B cell (primary cell): Measurements from ENCODE around the gene DKC1. TPM values are rescaled to one million over a fixed set of nuclear protein-coding genes. Genes with fewer than 3 reads are reported as not detected.

ENCODE experiments used
- ATAC-seq: fragments of 200-7000 bp; cut with Tn5 transposase; one replicate; pipeline ENCODE4 v1.10.0; 2021; ENCODE audit warnings: low read depth, mild to moderate bottlenecking, moderate number of reproducible peaks, moderate library complexity
- CTCF ChIA-PET: fragments of 350-600 bp; sonication (Branson Sonifier 250); formaldehyde crosslinking; loops from one replicate; lab custom pipeline; 2021; ENCODE audit warnings: antibody characterized with exemption, inconsistent platforms; lab: Charles Lee
- POLR2A ChIA-PET: fragments of 350-600 bp; sonication (Branson Sonifier 250); formaldehyde crosslinking; loops from one replicate; lab custom pipeline; 2021; ENCODE audit warnings: antibody characterized with exemption; lab: Charles Lee
- DNase-seq: peaks from one replicate; pipeline ENCODE4 v3.0.0; 2013
- H2AFZ ChIP-seq: 2 replicates; pipeline ENCODE4 v1.6.1; 2012; ENCODE audit warnings: mild to moderate bottlenecking, low read depth, low read length; ENCODE audit not compliant: insufficient read depth, poor library complexity, severe bottlenecking
- H3K27ac ChIP-seq, 2 donors: 1 replicate in 1 of 2; 2 replicates in 1 of 2; pipeline ENCODE4 v1.5.1; 2012 to 2013; ENCODE audit warnings: low read length in 2 of 2, mild to moderate bottlenecking in 2 of 2, moderate library complexity in 1 of 2
- H3K27me3 ChIP-seq, 4 experiments: fragments of 200-600 bp in 1 of 4; sonication (generic) in 1 of 4; replicated peaks in 1 of 4; 1 replicate in 2 of 4; 2 replicates in 2 of 4; pipeline versions ENCODE4 v1.6.1 to v1.7.0; 2013 to 2016; ENCODE audit warnings: low read length in 3 of 4, mild to moderate bottlenecking in 2 of 4, mixed read lengths in 1 of 4, moderate library complexity in 1 of 4; ENCODE audit not compliant: insufficient read depth in 4 of 4, control insufficient read depth in 3 of 4; ENCODE audit errors: control extremely low read depth in 1 of 4
- H3K36me3 ChIP-seq, 2 experiments: replicated peaks in 1 of 2; 1 replicate in 1 of 2; 2 replicates in 1 of 2; pipeline versions ENCODE4 v1.6.1 to v1.7.1; 2013; ENCODE audit warnings: low read length in 1 of 2; ENCODE audit not compliant: insufficient read depth in 2 of 2, control insufficient read depth in 1 of 2; ENCODE audit errors: control extremely low read depth in 1 of 2, extremely low read depth in 1 of 2
- H3K4me1 ChIP-seq, 2 donors: fragments of 200-600 bp in 1 of 2; sonication (generic) in 1 of 2; 1 replicate in 1 of 2; 2 replicates in 1 of 2; pipeline versions ENCODE4 v1.5.1 to v1.6.1; 2013 to 2017; ENCODE audit warnings: low read length in 2 of 2; ENCODE audit not compliant: control insufficient read depth in 2 of 2, insufficient read depth in 2 of 2
- H3K4me2 ChIP-seq: replicated peaks from 2 replicates; pipeline ENCODE3; 2012; ENCODE audit warnings: mild to moderate bottlenecking, low read depth, low read length; ENCODE audit not compliant: poor library complexity, severe bottlenecking
- H3K4me3 ChIP-seq, 5 experiments: fragments of 200-600 bp in 1 of 5; sonication (generic) in 1 of 5; 1 replicate in 3 of 5; 2 replicates in 2 of 5; pipeline versions ENCODE4 v1.5.1 to v1.7.0; 2011 to 2016; ENCODE audit warnings: low read length in 4 of 5, mild to moderate bottlenecking in 4 of 5, low read depth in 2 of 5, control low read depth in 1 of 5, moderate library complexity in 1 of 5; ENCODE audit not compliant: insufficient read depth in 1 of 5; ENCODE audit errors: control extremely low read depth in 1 of 5, extremely low read depth in 1 of 5
- H3K79me2 ChIP-seq: fragments of 200-600 bp; sonication (generic); one replicate; pipeline ENCODE4 v1.6.0; 2016; ENCODE audit warnings: low read length; ENCODE audit not compliant: control insufficient read depth, insufficient read depth
- H3K9ac ChIP-seq: fragments of 200-600 bp; sonication (generic); 2 replicates; pipeline ENCODE4 v1.6.1; 2017; ENCODE audit warnings: mild to moderate bottlenecking, low read length, moderate library complexity
- H3K9me3 ChIP-seq, 3 donors: one replicate each; pipeline versions ENCODE4 v1.6.1 to v1.7.1; 2013; ENCODE audit warnings: low read length in 2 of 3; ENCODE audit not compliant: control insufficient read depth in 2 of 3, insufficient read depth in 1 of 3; ENCODE audit errors: control extremely low read depth in 1 of 3
- H4K20me1 ChIP-seq: 2 replicates; pipeline ENCODE4 v1.6.0; 2012; ENCODE audit warnings: mild to moderate bottlenecking, low read length; ENCODE audit not compliant: insufficient read depth, control insufficient read depth, poor library complexity, severe bottlenecking
- H3K27ac Mint-ChIP-seq: one replicate; pipeline ENCODE4 v1.8.0; 2021; ENCODE audit warnings: mixed read lengths
- H3K27me3 Mint-ChIP-seq: one replicate; pipeline ENCODE4 v1.8.0; 2021; ENCODE audit warnings: mixed read lengths
- H3K4me1 Mint-ChIP-seq: one replicate; pipeline ENCODE4 v1.8.0; 2021; ENCODE audit warnings: mixed read lengths
- H3K4me3 Mint-ChIP-seq: one replicate; pipeline ENCODE4 v1.8.0; 2021; ENCODE audit warnings: mixed read lengths
- H3K9me3 Mint-ChIP-seq: one replicate; pipeline ENCODE4 v1.8.0; 2022; ENCODE audit warnings: mixed read lengths; ENCODE audit not compliant: insufficient read depth
- CTCF ChIP-seq: fragments of 200-600 bp; IDR thresholded peaks from one replicate; pipeline ENCODE4 v1.8.0; 2022; ENCODE audit warnings: antibody characterized with exemption, mild to moderate bottlenecking
- EZH2 ChIP-seq: IDR thresholded peaks from 2 replicates; pipeline ENCODE4 v1.6.1; 2012; ENCODE audit warnings: borderline replicate concordance, low read depth, mild to moderate bottlenecking, moderate library complexity, low read length; ENCODE audit not compliant: insufficient read depth, poor library complexity, severe bottlenecking
- WGBS: methylation state at CpG from one replicate; pipeline ENCODE4 v1.1.5; 2013; ENCODE audit warnings: missing lambda C conversion rate; ENCODE audit not compliant: insufficient coverage; 5-methylcytosine and 5-hydroxymethylcytosine counted together
- intact Hi-C: fragments of 100-400 bp; cut with micrococcal nuclease; formaldehyde crosslinking; loops from one replicate; pipeline ENCODE4 v1.10.0; 2022
- polyA plus RNA-seq: library from polyadenylated mRNA; depleted of rRNA; stranded (reverse); fragments of >200 nt; gene quantifications from 2 replicates; pipeline ENCODE4 v1.2.3, GENCODE V29; 2012
- total RNA-seq, 2 donors: library from RNA; stranded (reverse); fragments of 120-200 nt in 1 of 2; gene quantifications; 1 replicate in 1 of 2; 2 replicates in 1 of 2; pipeline versions ENCODE4 v1.2.3 to v1.2.4, GENCODE V29; 2013 to 2022

Gene DKC1
- total and polyA plus RNA-seq, 2 donors (not counting 1 experiment from before 2014, with no cell fraction given) = 18.8 to 73.5 TPM

DNA sequence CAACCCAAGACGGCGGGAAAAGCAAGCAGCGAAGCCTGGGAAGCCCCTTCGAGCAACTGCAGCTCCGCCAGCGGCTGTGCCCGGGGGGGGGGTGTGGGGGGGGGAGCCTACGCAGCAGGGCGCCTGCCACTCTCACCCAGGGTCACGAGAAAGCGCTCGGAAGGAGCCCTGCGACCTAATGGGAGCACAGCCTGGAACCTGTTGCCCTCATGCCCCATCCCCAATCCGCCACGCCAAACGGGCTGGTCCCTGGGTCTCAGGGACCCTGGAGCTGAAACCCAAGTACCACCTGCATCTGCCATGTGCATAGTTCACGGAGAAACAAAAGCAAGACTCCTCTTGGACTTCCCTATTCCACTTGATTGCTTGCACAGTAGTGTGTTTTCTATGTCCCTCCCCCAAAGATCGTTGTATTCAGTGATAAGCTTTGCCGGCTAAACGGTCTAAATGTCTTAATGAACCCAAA lies 11.4 kb upstream of the DKC1 start:
- peak overlapping the region; percentile 59 for H3K9ac ChIP-seq
- peak overlapping the region; percentile 65 for H2AFZ ChIP-seq
- H3K4me3 ChIP-seq = peak overlapping the region; percentile 19 to 70 (median 57)
- intact Hi-C loops = loop anchor here (1.0 kb wide), 1 partner anchor 12 kb away; no protein-coding TSS in a partner anchor
- CTCF ChIA-PET = interaction anchor here (1.0 to 5.3 kb wide), 7 partner anchors 10 to 80 kb away, joined by 3 to 44 read pairs (median 3); partner anchors contain the start of gene DKC1
- peak; percentile 76 for DNase-seq
- no peaks in the 10 kb centered on the region for H4K20me1 ChIP-seq
- H3K4me2 ChIP-seq = peak overlapping the region; percentile 75
- peak overlapping the region; percentile 87 for H3K4me3 Mint-ChIP-seq
- H3K27ac Mint-ChIP-seq = peak overlapping the region; percentile 94
- no peaks in the 10 kb centered on the region for H3K36me3 ChIP-seq
- H3K4me1 Mint-ChIP-seq = peaks cover 18% of the 10 kb centered on the region
- POLR2A ChIA-PET = interaction anchor here (0.8 to 1.5 kb wide), 5 partner anchors 9 to 89 kb away, joined by 3 to 8 read pairs (median 3); partner anchors contain the start of gene DKC1
- H3K27me3 Mint-ChIP-seq = no peaks in the 10 kb centered on the region
- no peaks in the 10 kb centered on the region for H3K9me3 ChIP-seq
- H3K9me3 Mint-ChIP-seq = no peaks in the 10 kb centered on the region
- TF ChIP-seq EZH2 (no peak), CTCF (no peak)
- peaks cover 18 to 27% of the 10 kb centered on the region in 2 donors for H3K4me1 ChIP-seq
- H3K27me3 ChIP-seq = no peaks in the 10 kb centered on the region
- WGBS = 0% methylated on average over 2 of the region's 20 CpGs
- H3K27ac ChIP-seq = peak overlapping the region; percentile 50 to 66
- H3K79me2 ChIP-seq = peaks cover 4% of the 10 kb centered on the region
- peak; percentile 44 for ATAC-seq

GRCh38 chrX:154751669-154752271 lies 10.9 kb upstream of the DKC1 start:
- CTCF ChIA-PET = interaction anchor here (1.1 to 5.3 kb wide), 5 partner anchors 9 to 76 kb away, joined by 3 to 44 read pairs (median 3); partner anchors contain the start of gene DKC1
- Histone ChIP-seq H3K36me3 (no peaks in the 10 kb centered on the region), H3K4me2 (peak overlapping the region; percentile 75), H3K4me1 (peaks cover 18 to 27% of the 10 kb centered on the region in 2 donors), H3K9me3 (no peaks in the 10 kb centered on the region), H4K20me1 (no peaks in the 10 kb centered on the region), H3K4me3 (peak overlapping the region; percentile 19 to 70 (median 57)), H3K27me3 (no peaks in the 10 kb centered on the region), H3K79me2 (peaks cover 4% of the 10 kb centered on the region), H2AFZ (peak overlapping the region; percentile 65), H3K9ac (peak overlapping the region; percentile 59), H3K27ac (peak overlapping the region; percentile 50 to 66)
- H3K4me3 Mint-ChIP-seq = peak overlapping the region; percentile 87
- DNase-seq = no peak
- WGBS = 0% methylated on average over 2 of the region's 9 CpGs
- intact Hi-C loops = loop anchor here (1.0 kb wide), 1 partner anchor 12 kb away; no protein-coding TSS in a partner anchor
- peaks cover 18% of the 10 kb centered on the region for H3K4me1 Mint-ChIP-seq
- no peak for ATAC-seq
- no peaks in the 10 kb centered on the region for H3K27me3 Mint-ChIP-seq
- H3K9me3 Mint-ChIP-seq = no peaks in the 10 kb centered on the region
- H3K27ac Mint-ChIP-seq = peak overlapping the region; percentile 94
- TF ChIP-seq EZH2 = no peak
- no peak for TF ChIP-seq CTCF
- POLR2A ChIA-PET = interaction anchor here (1.0 to 1.5 kb wide), 3 partner anchors 8 to 90 kb away, joined by 3 to 8 read pairs (median 3); partner anchors contain the start of gene DKC1
